ENCODE data around the gene LCNL1. TPM values are rescaled to one million over a fixed set of nuclear protein-coding genes. Genes with fewer than 3 reads are reported as not detected.

LCNL1 gene
- total RNA-seq, 6 donors from 2014 or later: 0.61 to 6.3 (median 1.8) TPM; not detected in 1

DNA sequence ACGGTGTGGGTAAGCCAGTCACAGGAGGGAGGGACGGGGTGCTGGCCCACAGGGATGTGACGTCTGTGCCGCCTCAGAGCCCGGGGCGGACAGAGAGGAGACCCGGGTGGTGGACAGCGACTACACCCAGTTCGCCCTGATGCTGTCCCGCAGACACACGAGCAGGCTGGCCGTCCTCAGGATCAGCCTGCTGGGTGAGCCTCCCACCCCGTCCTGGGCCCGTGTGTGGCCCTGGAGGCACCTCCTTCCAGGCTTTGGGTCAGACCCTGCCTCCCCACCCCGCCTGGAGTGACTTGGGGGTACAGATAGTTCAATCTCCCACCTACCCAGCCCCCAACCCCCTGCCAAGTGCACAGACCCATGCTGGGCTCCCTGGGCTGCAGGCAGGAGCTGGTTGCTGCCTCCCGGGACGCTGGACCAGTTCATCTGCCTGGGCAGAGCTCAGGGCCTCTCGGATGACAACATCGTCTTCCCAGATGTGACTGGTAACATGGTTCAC, 29.0 kb upstream of the LCNL1 start:
- TF ChIP-seq EP300 (IDR thresholded peaks at IDR 0.05): no peak
- TF ChIP-seq, protein P1, sequence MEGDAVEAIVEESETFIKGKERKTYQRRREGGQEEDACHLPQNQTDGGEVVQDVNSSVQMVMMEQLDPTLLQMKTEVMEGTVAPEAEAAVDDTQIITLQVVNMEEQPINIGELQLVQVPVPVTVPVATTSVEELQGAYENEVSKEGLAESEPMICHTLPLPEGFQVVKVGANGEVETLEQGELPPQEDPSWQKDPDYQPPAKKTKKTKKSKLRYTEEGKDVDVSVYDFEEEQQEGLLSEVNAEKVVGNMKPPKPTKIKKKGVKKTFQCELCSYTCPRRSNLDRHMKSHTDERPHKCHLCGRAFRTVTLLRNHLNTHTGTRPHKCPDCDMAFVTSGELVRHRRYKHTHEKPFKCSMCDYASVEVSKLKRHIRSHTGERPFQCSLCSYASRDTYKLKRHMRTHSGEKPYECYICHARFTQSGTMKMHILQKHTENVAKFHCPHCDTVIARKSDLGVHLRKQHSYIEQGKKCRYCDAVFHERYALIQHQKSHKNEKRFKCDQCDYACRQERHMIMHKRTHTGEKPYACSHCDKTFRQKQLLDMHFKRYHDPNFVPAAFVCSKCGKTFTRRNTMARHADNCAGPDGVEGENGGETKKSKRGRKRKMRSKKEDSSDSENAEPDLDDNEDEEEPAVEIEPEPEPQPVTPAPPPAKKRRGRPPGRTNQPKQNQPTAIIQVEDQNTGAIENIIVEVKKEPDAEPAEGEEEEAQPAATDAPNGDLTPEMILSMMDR (IDR thresholded peaks at IDR 0.05): no peak
- no peak for TF ChIP-seq POLR2A (IDR thresholded peaks at IDR 0.05)
- no peak for TF ChIP-seq POLR2AphosphoS5 (IDR thresholded peaks at IDR 0.05)
- DNase-seq: no peak
- H3K4me3 ChIP-seq: no peak overlapping the region
- H3K27me3 ChIP-seq: no peaks in the 10 kb centered on the region
- WGBS, 2 donors: 89% methylated on average over 19 of the region's 19 CpGs; no CpG with 5 or more reads in 1 of the 2 donors
- no peaks in the 10 kb centered on the region for H3K9me3 ChIP-seq
- H3K4me1 ChIP-seq: peaks cover 12 to 19% (median 17%) of the 10 kb centered on the region in 4 donors
- H3K36me3 ChIP-seq: no peaks in the 10 kb centered on the region
- H3K27ac ChIP-seq: no peak overlapping the region
- ATAC-seq (ENCODE audit: low FRiP score in 2 of 2): no peak

DNA sequence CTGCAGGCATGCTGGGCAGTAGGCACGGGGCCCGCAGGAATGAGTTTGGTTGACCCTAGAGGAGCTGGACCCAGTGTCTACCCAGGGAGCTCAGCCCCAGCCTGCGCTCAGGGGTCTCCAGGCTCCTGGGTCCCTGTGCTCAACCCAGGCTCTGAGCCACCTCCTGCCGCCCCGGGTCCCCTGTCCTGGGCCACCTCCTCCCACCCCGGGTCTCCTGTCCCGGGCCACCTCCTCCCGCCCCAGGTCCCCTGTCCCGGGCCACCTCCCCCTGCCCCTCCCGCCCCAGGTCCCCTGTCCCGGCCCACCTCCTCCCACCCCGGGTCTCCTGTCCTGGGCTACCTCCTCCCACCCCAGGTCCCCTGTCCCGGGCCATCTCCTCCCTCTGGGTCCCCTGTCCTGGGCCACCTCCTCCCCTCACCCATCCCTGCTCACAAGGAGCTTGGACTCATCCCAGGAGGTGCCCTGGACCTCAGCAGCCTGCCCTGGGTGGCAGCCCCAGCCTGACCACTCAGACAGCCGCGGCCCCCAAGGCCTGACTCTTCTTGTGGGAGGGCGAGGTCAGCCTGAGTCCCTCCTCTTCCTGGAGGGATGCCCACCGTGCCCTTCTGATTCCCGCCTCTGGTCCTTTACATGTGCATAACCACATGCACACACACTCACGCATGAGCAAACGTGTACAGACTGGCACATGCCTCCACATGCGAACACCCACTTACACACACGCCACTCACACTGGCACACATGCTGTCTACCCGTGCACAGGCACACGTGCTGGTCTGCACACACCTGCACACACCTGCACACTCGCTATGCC, 28.3 kb upstream of the LCNL1 start:
- H3K27me3 ChIP-seq: no peaks in the 10 kb centered on the region
- peaks cover 7 to 18% (median 11%) of the 10 kb centered on the region in 4 donors for H3K4me1 ChIP-seq
- no peaks in the 10 kb centered on the region for H3K36me3 ChIP-seq
- no peak for TF ChIP-seq POLR2AphosphoS5 (IDR thresholded peaks at IDR 0.05)
- H3K9me3 ChIP-seq: no peaks in the 10 kb centered on the region
- no peak for ATAC-seq (ENCODE audit: low FRiP score in 2 of 2)
- WGBS, 2 donors: 91 to 93% methylated on average over 16 to 21 of the region's 25 CpGs
- DNase-seq: peak in 1 of 2 donors; percentile 58
- H3K4me3 ChIP-seq: no peak overlapping the region
- no peak overlapping the region for H3K27ac ChIP-seq

DNA sequence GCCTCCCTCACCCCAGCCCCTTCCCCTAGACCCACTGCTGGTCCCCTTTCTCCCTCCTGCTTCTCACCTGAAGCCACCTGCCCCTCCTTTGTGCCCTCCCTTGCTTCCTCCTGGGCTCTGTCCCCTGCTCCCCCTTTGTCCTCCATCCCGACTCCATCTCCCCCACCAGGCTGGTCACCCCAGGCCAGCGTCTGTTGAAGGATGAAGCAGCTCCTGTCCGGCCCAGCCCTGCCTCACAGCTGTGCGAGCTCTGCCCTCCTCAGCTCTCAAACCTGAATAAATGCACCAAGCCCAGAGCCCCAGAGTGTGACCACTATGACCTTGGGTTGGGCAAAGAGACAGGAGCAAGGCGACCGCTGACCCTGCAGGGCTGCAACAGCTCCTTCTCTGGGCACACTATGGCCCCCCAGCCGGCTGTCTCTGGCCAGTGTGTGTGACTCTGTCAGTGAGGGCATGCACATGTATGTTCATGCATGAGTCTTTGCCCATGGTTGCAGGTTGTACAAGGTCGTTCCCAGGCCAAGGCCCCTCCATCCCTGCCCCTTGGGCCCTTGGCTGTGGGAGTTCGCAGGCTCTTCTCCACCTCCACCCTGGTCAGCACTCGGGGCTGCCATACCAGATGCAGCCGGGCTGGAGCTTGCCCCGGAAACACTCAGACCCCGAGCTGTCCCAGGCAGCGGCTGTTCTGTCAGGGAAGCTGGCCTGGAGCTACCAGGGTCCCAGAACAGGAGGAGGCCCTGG, 27.4 kb upstream of the LCNL1 start:
- no peaks in the 10 kb centered on the region for H3K36me3 ChIP-seq
- 90% methylated on average over 4 to 14 of the region's 14 CpGs for WGBS, 2 donors
- no peaks in the 10 kb centered on the region for H3K9me3 ChIP-seq
- no peak overlapping the region for H3K27ac ChIP-seq
- TF ChIP-seq EP300 (IDR thresholded peaks at IDR 0.05) (no peak), POLR2AphosphoS5 (IDR thresholded peaks at IDR 0.05) (no peak), POLR2A (IDR thresholded peaks at IDR 0.05) (no peak)
- TF ChIP-seq, protein P1 (IDR thresholded peaks at IDR 0.05): no peak
- no peaks in the 10 kb centered on the region for H3K27me3 ChIP-seq
- H3K4me1 ChIP-seq: peaks cover 4 to 16% (median 7%) of the 10 kb centered on the region in 4 donors
- ATAC-seq (ENCODE audit: low FRiP score in 2 of 2): no peak
- DNase-seq: peak in 1 of 2 donors; percentile 57
- H3K4me3 ChIP-seq: no peak overlapping the region

DNA sequence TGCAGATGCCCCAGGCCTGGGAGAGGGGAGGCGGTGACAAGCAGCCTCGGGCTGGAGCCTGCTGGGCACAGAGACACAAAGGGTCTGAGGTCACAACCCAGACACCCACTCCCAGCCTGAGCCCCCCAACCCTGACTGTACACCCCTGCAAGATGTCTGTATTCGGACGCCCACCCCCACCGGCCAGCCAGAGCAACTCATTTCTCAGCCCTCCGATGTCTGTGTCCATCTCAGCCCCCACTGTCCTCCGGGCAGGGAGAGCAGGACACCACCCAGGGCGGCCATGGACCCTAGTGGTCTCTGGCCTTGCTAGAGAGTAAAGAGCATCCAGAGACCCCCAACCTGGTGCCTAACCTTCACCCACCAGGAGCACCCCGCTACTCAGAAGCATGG, 26.9 kb upstream of the LCNL1 start:
- H3K4me1 ChIP-seq: peaks cover 0 to 10% (median 2%) of the 10 kb centered on the region in 4 donors
- H3K9me3 ChIP-seq: no peaks in the 10 kb centered on the region
- TF ChIP-seq POLR2A (IDR thresholded peaks at IDR 0.05): no peak
- TF ChIP-seq, protein P1 (IDR thresholded peaks at IDR 0.05): no peak
- no peak for TF ChIP-seq POLR2AphosphoS5 (IDR thresholded peaks at IDR 0.05)
- no peak for TF ChIP-seq EP300 (IDR thresholded peaks at IDR 0.05)
- H3K36me3 ChIP-seq: no peaks in the 10 kb centered on the region
- no peak overlapping the region for H3K27ac ChIP-seq
- 96% methylated on average over 3 to 6 of the region's 9 CpGs for WGBS, 2 donors
- no peak overlapping the region for H3K4me3 ChIP-seq
- DNase-seq (no peak), ATAC-seq (ENCODE audit: low FRiP score in 2 of 2) (no peak)
- no peaks in the 10 kb centered on the region for H3K27me3 ChIP-seq

DNA sequence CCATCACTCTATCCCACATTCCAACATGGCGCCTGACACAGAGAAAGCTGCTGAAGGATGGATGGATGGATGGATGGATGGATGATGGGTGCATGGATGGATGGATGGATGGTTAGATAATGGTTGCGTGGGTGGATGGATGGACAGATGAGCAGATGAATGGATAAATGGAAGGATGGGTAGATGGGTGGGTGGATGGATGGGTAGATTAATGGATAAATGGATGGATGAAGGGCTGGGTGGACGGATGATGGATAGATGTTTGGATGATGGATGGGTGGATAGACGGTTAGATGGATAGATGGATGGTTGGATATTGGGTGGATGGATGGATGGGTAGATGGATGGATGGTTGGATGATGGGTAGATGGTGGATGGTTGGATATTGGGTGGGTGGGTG, 26.2 kb upstream of the LCNL1 start:
- H3K9me3 ChIP-seq: no peaks in the 10 kb centered on the region
- no peak overlapping the region for H3K4me3 ChIP-seq
- TF ChIP-seq POLR2A (IDR thresholded peaks at IDR 0.05) (no peak), EP300 (IDR thresholded peaks at IDR 0.05) (no peak), POLR2AphosphoS5 (IDR thresholded peaks at IDR 0.05) (no peak)
- TF ChIP-seq, protein P1 (IDR thresholded peaks at IDR 0.05): no peak
- no peaks in the 10 kb centered on the region for H3K36me3 ChIP-seq
- WGBS, 2 donors: 93 to 95% methylated on average over 4 of the region's 4 CpGs
- no peaks in the 10 kb centered on the region for H3K27me3 ChIP-seq
- peaks cover 0 to 10% (median 5%) of the 10 kb centered on the region in 4 donors for H3K4me1 ChIP-seq
- H3K27ac ChIP-seq: no peak overlapping the region
- DNase-seq (no peak), ATAC-seq (ENCODE audit: low FRiP score in 2 of 2) (no peak)

All from upper lobe of left lung (tissue), 6 donors.